NCI-H1930 (cell line): ENCODE results near the gene MYH7B.

ENCODE experiments used
- DNase-seq, 2 experiments: peaks; one replicate each; lab custom pipeline; 2025; lab: John Stamatoyannopoulos, UW

Gene MYH7B

DNA sequence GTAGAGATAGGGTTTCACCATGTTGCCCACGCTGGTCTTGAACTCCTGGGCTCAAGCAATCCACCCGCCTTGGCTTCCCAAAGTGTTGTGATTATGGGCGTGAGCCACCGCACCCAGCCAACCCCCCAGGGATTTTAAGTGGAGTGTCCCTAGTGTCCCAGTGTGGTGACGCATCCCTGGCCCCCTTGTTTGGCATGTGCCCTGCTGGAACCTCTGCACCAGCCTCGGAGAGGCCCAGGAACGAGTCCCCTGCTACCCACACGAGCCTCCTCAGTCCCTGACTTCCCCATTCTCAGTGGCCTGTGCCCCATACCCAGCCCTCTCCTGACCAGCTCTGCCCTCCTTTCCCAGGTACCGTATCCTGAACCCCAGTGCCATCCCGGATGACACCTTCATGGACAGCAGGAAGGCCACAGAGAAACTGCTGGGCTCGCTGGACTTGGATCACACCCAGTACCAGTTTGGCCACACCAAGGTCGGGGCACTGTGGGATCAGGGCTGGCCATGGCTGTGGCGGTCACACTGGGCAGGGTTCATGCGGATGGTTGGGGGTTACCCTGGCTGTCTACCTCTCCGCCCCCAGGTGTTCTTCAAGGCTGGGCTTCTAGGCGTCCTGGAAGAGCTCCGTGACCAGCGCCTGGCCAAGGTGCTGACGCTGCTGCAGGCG lies 37.2 kb downstream of the MYH7B start:
- DNase-seq = no peak

DNA sequence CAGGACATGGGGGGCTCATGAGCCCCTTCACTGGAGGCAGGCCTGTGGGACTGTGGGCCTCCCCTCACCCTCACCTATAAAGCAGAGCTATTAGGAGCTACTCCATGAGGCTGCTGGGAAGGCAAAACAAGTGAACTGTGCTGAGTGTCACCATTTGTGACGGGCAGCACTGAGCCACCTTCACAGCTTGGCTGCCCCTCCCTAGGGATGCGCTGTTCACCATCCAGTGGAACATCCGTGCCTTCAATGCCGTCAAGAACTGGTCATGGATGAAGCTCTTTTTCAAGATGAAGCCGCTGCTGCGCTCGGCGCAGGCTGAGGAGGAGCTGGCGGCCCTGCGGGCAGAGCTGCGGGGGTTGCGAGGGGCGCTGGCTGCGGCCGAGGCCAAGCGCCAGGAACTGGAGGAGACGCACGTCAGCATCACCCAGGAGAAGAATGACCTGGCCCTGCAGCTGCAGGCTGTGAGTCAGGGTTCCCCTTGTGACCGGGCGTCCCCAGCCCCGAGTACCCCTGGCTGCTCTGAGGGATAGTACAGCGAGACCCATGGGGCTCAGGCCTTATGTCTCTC lies 38.4 kb downstream of the MYH7B start:
- no peak for DNase-seq

DNA sequence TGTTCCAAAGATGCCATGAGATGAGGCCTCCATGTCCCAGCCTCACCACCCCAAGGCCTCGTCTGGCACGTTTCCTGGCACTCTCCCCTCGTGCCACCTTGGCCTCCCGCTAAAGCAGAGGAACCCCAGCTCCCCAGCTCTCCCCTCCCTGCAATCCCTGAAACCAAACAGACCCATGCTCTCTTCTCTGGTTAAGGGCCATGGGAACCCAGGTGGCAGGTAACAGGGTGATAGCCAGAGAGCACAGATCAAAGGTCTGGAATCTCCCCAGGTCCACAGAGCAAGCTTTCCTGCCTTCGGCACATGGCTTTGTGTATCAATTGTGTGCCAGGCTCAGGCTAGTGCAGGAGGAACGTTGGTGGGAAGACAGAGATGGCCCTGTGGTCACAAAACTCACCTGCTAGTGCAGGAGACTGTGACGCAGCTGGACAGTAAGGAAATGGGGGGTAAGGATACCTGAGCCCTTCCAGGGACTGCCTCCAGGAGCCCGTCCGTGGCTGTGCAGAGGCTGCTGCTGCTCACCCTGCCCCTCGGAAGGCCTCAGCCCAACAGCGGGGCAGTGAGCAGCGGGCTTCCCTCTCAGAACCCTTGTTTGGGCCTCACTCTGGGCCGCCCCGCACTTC lies 39.0 kb downstream of the MYH7B start:
- no peak for DNase-seq

DNA sequence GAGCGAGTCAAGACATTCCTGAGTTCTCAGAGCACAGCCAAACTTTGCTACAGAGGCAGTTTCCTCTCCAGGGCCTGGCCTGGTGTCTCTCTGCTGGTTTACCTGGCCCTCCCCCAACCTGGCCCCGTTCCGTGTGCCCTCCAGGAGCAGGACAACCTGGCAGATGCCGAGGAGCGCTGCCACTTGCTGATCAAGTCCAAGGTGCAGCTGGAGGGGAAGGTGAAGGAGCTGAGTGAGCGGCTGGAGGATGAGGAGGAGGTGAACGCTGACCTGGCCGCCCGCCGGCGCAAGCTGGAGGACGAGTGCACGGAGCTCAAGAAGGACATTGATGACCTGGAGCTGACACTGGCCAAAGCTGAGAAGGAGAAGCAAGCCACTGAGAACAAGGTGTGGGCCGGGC lies 39.5 kb downstream of the MYH7B start:
- no peak for DNase-seq

DNA sequence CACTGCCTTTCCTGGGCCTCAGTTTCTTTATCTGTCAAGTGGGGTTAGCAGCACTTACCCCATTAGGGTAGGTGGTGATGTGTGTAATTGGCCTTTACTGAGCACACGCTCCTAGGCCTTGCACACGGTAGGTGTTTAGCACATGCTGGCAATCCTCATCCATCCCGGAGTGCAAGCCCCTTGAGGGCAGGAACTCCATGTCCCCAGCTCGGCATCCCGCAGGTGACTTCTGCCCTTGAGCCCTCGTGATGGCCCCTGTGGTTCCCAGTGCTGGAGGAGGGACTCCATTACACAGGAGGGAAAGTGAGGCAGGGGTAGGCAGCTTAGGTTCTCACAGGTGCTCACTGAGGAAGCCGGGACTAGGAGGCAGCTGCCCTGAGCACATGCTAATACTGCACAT lies 40.0 kb downstream of the MYH7B start:
- DNase-seq = no peak

DNA sequence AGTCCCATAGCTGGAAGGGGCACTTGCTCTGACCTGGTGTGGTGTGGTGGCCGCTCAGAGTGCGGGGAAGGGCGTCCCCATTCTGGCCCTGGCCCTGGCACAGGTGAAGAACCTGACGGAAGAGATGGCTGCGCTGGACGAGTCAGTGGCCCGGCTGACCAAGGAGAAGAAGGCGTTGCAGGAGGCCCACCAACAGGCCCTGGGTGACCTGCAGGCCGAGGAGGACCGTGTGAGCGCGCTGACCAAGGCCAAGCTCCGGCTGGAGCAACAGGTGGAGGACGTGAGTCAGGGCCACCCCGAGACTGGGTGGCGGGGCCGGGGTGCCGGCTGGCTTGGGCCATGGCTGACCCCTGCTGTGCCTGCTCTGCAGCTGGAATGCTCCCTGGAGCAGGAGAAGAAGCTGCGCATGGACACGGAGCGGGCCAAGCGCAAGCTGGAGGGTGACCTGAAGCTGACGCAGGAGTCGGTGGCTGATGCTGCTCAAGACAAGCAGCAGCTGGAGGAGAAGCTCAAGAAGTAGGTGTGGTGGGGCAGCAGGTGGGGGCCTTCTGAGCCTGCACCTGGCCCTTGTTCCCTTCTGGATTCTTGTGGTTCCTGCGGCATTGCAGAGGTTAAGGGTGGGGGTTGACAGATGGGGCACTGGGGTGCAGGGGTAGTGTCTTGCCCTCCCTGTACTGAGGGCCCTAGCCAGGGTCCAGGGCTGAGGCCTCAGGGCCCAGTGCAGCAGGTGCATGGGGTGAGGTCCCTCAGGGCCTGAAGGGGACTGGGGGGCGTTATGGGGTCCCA lies 40.8 kb downstream of the MYH7B start:
- DNase-seq = no peak

DNA sequence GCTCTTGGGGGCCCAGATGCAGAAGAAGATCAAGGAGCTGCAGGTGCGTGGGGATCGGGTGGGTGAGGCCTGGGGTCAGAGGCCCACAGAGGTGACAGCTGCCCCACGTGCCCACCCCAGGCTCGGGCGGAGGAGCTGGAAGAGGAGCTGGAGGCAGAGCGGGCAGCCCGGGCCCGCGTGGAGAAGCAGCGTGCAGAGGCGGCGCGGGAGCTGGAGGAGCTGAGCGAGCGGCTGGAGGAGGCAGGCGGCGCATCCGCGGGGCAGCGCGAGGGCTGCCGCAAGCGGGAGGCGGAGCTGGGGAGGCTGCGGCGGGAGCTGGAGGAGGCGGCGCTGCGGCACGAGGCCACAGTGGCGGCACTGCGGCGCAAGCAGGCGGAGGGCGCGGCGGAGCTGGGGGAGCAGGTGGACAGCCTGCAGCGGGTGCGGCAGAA lies 41.5 kb downstream of the MYH7B start:
- no peak for DNase-seq

DNA sequence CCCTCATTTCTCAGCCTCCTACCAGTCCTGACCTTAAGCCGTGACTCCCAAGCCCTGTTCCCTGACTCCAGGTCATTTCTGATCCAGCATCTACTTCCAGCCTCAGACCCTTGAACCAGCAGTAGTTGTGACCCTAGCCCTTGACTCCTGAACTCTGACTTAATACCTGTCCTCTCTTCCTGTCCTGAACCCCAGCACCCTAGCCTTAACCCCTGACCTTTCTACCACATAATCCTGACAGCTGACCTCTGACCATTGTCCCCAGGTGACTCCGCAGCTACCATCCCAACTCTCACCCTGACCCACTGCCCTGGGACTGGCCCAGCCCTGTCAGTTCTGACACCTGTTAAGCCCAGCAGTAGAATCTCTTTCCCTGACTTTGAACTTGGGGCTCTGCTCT lies 42.1 kb downstream of the MYH7B start:
- DNase-seq = no peak

DNA sequence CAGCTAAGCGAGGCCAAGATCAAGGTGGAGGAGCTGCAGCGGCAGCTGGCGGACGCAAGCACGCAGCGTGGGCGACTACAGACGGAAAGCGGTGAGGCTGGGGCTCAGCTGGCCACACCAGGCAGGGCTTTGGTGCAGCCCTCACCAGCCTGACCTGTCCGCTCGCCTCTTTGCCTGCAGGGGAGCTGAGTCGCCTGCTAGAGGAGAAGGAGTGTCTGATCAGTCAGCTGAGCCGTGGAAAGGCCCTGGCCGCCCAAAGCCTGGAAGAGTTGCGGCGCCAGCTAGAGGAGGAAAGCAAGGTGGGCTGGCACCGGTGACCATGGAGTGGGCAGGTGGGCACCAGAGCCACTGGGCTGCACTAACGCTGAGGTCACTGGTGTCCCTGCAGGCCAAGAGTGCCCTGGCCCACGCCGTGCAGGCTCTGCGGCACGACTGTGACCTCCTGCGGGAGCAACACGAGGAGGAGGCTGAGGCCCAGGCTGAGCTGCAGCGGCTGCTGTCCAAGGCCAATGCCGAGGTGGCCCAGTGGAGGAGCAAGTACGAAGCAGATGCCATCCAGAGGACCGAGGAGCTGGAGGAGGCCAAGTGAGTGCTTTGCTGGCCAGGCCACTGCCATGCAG lies 42.8 kb downstream of the MYH7B start:
- no peak for DNase-seq

DNA sequence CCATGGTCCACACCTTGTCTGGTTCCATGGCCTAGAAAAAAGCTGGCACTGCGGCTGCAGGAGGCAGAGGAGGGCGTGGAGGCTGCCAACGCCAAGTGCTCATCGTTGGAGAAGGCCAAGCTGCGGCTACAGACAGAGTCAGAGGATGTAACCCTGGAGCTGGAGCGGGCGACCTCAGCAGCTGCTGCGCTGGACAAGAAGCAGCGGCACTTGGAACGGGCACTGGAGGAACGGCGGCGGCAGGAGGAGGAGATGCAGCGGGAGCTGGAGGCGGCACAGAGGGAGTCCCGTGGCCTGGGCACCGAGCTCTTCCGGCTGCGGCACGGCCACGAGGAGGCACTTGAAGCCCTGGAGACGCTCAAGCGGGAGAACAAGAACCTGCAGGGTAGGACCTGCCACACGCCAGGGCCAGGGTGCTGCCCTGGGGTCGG lies 43.4 kb downstream of the MYH7B start:
- DNase-seq = no peak

DNA sequence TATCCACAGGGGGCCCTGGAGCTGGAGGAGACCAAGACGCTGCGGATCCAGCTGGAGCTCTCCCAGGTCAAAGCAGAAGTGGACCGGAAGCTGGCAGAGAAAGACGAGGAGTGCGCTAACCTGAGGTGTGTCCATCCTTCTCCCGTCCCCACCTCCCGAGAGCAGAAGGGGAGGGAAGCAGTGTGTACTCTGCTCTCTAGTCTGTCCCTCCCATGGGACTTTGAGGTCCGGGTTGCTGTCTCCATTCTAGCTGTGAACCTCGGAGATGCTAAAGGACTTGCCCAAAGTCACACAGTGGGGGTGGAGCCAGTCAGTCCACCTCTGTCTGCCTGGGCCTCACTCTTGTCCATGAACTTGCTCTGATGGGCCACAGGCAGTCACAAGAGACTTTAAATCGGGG lies 44.1 kb downstream of the MYH7B start:
- DNase-seq = no peak

DNA sequence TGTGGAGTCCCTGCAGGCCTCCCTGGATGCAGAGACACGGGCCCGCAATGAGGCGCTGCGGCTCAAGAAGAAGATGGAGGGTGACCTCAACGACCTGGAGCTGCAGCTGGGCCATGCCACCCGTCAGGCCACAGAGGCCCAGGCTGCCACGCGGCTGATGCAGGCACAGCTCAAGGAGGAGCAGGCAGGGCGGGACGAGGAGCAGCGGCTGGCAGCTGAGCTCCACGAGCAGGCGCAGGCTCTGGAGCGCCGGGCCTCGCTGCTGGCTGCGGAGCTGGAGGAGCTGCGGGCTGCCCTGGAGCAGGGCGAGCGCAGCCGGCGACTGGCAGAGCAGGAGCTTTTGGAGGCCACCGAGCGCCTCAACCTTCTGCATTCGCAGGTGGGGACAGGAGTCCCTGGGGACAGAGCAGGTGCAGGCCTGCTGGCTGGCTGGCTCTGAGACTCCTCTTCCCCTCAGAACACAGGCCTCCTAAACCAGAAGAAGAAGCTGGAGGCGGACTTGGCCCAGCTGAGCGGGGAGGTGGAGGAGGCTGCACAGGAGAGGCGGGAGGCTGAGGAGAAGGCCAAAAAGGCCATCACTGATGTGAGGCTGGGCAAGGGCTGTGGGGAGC lies 44.7 kb downstream of the MYH7B start:
- DNase-seq = no peak

DNA sequence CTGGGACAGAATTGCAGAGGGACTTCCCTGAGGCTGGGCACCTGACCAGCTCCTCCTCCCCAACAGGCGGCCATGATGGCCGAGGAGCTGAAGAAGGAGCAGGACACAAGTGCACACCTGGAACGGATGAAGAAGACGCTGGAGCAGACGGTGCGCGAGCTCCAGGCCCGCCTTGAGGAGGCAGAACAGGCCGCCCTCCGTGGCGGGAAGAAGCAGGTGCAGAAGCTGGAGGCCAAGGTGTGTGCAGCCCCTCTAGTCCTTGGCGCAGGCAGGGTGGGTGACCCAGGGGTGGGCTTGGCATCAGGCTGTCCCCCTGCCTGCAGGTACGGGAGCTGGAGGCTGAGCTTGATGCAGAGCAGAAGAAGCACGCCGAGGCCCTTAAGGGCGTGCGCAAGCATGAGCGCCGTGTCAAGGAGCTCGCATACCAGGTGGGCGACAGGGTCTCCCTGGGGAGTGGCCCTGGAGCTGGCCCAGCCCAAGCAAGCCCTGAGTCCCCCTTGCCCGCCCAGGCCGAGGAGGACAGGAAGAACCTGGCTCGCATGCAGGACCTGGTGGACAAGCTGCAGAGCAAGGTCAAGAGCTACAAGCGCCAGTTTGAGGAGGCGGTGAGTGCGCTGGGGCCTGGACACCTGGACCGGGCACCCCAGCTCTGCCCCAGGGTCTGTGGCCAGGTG lies 45.4 kb downstream of the MYH7B start:
- DNase-seq = no peak

DNA sequence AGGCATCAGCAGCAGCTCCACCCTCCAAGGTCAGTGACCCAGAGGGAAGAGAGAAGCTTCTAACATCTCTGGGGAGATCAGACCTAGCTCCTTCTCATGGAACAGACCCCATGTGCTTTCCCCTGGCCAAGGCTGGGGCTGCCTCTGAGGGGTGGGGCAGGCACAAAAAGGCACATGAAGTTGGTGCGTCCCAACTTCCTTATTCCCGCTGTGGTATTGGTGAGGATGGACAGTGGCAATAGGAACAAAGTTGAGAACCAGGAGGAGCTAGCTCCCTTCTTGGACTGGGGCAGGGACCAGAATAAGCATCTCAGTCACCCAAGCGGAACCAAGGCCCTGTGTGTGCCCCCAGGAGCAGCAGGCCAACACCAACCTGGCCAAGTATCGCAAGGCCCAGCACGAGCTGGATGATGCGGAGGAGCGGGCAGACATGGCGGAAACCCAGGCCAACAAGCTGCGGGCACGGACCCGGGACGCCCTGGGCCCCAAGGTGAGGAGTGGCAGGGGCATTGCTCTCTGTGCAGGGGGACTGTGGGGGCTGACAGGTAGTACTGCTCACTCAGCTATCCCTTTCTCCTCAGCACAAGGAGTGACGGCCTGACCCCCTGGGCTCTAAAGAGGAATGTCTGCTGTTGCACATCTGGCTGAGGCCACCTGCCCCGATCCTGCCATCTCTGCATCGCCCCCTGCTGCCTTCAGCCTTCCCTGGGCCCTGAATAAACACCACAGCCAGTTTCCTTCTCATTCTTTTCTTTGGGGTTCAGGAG lies 46.1 kb downstream of the MYH7B start:
- DNase-seq = no peak

DNA sequence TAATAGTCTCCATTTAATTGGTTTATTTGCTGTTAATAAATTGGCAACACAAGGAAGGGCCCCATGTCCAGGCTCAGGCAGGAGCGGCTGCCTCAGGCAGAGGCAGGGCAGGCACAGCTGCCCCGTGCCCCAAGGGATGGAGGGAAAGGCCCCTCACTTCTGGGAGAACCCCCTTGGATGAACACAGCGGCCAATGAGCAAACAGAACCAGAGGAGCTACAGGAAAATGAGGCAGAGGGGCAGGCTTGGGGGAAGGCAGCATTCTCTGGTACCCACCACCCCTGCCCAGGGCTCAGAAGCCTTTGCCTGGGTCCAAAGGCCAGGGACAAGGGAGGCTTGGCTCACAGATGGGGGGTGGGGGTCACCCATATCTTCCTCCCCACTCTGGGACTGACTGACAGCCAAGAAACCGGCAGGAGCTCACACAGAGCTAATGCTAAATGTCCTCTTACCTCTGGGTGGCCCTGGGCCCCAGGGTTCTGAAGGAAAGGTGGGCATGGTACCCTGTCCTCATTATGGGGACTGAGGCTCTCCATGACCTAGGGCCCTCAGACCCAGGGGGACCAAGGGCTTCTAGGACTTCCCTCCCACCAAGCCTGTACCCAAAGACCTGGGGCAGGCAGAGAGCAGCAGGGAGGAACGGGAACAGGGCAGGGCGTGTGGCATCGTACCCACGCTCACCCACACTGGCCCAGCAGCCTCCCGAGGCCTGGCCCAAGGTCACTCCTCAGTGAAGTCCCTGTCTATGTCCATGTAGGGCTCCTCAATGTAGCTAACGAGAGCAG lies 47.0 kb downstream of the MYH7B start:
- no peak for DNase-seq

DNA sequence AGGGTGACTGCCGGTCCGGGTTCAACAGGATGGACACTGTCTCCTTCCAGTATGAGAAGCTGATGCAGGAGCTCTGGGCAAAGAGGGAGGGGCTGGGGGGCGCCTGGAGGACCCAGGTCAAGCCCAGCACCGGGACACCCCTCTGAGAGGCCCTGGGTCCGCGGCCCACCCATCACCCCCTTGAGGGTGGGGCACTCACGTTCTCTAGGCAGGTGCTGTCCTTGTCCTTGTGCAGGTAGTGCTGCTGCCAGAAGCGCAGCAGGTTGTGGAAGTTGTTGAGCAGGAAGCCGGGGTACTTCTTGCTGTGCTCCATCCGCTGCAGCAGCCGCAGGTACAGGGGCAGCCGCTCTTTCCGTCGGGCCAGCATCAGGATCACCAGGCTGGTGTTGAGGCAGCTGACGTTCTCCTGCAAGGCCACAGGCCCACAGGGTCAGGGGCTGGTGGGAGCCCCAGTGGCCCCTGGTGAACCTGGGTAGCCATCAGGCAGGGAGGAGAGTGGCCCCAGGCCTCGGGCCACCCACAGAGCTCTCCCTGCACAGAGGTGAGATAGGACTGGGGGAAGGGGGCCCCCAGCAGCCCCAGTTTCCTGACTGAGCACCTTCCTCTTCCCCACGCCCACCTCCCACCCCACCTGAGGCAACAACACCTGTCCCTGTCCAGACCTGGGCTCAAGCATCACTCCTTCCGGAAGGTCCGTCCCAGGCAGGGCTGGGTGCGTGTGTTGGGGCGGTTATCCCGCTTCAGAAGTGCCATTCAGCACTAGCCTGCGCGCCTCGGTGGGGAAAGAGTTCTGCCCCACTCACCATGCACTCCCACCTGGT lies 47.8 kb downstream of the MYH7B start:
- no peak for DNase-seq

DNA sequence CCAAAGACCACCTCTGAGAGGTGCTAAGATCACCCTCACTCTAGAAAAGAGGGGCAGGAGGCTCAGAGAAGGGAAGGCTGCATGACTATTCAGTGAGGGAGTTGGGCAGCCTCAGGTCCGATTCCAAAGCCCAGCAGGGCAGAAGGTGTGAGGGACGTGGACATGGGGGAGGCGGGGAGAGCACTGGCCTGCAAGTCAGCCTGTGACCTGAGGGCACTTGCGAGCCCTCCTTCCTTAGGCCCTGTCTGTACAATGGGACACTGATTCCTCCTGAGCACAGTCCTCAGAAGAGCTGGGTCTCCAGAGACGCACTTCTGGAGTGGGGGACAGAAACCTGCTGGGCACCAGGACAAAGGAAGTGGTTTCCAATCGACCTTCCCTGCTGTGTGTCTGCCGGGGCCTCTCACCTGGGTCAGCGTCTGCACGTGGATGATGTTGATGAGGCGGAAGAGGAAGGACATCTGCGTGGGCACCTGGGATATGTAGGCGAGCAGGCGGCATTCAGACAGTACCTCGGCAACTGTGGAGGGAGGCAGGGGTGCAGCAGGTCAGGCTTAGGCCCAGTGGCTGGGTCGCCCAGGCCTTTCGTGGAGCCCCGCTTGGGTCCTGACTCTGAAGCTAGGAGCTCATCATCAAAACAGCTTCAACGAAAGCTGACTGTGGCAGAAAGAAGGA lies 48.5 kb downstream of the MYH7B start:
- no peak for DNase-seq

DNA sequence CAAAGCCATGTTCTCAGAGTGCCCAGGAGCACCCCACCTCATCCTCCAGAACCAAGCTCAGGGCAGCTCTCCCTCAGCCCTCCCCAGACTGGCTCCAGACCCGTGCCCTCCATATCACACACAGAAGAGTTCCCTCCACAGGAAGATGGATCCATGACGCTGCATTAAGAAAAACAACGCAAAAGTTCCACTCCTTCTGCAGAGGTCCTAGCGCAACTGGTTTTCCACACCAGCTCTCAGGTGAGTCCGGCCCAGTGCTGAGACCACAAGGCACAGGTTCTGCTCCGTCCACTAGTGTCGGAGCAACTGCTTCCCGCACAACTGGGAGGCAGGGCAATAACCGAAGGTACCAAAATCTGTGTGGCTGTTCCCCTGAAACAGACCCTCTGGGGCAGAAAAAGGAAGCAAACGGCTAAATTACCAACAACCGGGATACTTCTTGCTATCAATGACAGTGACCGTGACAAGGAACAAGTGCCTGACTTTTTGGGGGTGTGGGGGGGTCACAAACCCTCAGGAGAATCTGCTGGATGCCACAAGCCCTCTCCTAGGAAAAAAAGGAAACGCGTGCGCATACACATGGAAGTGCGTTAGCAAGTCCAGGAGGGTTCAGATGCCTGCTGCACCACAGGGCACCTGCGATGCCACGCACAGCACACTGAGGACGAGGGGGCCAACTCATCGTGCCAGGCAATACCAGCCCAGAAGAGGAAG lies 49.2 kb downstream of the MYH7B start:
- DNase-seq = no peak
